Renal pelvis (tissue), 12 donors: ENCODE measurements around the gene PCIF1. TPM values are rescaled to one million over a fixed set of nuclear protein-coding genes. Genes with fewer than 3 reads are reported as not detected.

ENCODE experiments used
- DNase-seq: peaks from one replicate; pipeline ENCODE4 v3.0.0-alpha.2; 2013
- long read RNA-seq, 16 experiments: transcript quantifications; one replicate each; lab custom pipeline, GENCODE V29; 2026
- polyA plus RNA-seq, 3 donors: library from polyadenylated mRNA; unstranded; fragments of 120-200 nt; gene quantifications; one replicate each; pipeline ENCODE4 v1.2.1, GENCODE V29; 2013; ENCODE audit not compliant: insufficient read length in 3 of 3

The PCIF1 gene
- polyA plus RNA-seq: 10 to 100 TPM; 46.1 to 56.9 (median 53.1) TPM
- long read RNA-seq, donor 1, transcript PCIF1-203 (2 exons, 627 nt): minor isoform, 7 of 16 reads
- long read RNA-seq, donor 1, transcript PCIF1-201 (17 exons, 2,747 nt): major isoform, 9 of 16 reads
- long read RNA-seq, donor 1, partial matches to known transcripts: 0 of 16 reads
- long read RNA-seq, donor 1, other reads (novel, unspliced or antisense): 0 of 16 reads
- long read RNA-seq, donor 2, transcript PCIF1-201 (17 exons, 2,747 nt): major isoform, 13 of 21 reads
- long read RNA-seq, donor 2, partial matches to known transcripts: 5 of 21 reads
- long read RNA-seq, donor 2, other reads (novel, unspliced or antisense): 0 of 21 reads
- long read RNA-seq, donor 3, transcript PCIF1-201 (17 exons, 2,747 nt): major isoform, 6 of 18 reads
- long read RNA-seq, donor 3, transcript PCIF1-203 (2 exons, 627 nt): major isoform, 6 of 18 reads
- long read RNA-seq, donor 3, partial matches to known transcripts: 5 of 18 reads
- long read RNA-seq, donor 3, other reads (novel, unspliced or antisense): 0 of 18 reads
- long read RNA-seq, donor 4, transcript PCIF1-203 (2 exons, 627 nt): major isoform, 9 of 19 reads
- long read RNA-seq, donor 4, partial matches to known transcripts: 7 of 19 reads
- long read RNA-seq, donor 4, other reads (novel, unspliced or antisense): 0 of 19 reads
- long read RNA-seq, donor 5, transcript PCIF1-201 (17 exons, 2,747 nt): major isoform, 7 of 12 reads
- long read RNA-seq, donor 5, transcript PCIF1-203 (2 exons, 627 nt): minor isoform, 5 of 12 reads
- long read RNA-seq, donor 5, partial matches to known transcripts: 0 of 12 reads
- long read RNA-seq, donor 5, other reads (novel, unspliced or antisense): 0 of 12 reads
- long read RNA-seq, donor 6, transcript PCIF1-201 (17 exons, 2,747 nt): major isoform, 15 of 38 reads
- long read RNA-seq, donor 6, partial matches to known transcripts: 19 of 38 reads
- long read RNA-seq, donor 6, other reads (novel, unspliced or antisense): 0 of 38 reads
- long read RNA-seq, donor 7, transcript PCIF1-203 (2 exons, 627 nt): minor isoform, 6 of 30 reads
- long read RNA-seq, donor 7, transcript PCIF1-201 (17 exons, 2,747 nt): major isoform, 11 of 30 reads
- long read RNA-seq, donor 7, partial matches to known transcripts: 13 of 30 reads
- long read RNA-seq, donor 7, other reads (novel, unspliced or antisense): 0 of 30 reads
- long read RNA-seq, donor 8, transcript PCIF1-201 (17 exons, 2,747 nt): major isoform, 6 of 11 reads
- long read RNA-seq, donor 8, partial matches to known transcripts: 0 of 11 reads
- long read RNA-seq, donor 8, other reads (novel, unspliced or antisense): 0 of 11 reads
- long read RNA-seq, donor 9, transcript PCIF1-203 (2 exons, 627 nt): major isoform, 11 of 27 reads
- long read RNA-seq, donor 9, transcript PCIF1-201 (17 exons, 2,747 nt): major isoform, 11 of 27 reads
- long read RNA-seq, donor 9, partial matches to known transcripts: 5 of 27 reads
- long read RNA-seq, donor 9, other reads (novel, unspliced or antisense): 0 of 27 reads
- long read RNA-seq, donor 10, transcript PCIF1-201 (17 exons, 2,747 nt): major isoform, 8 of 33 reads
- long read RNA-seq, donor 10, partial matches to known transcripts: 24 of 33 reads
- long read RNA-seq, donor 10, other reads (novel, unspliced or antisense): 0 of 33 reads
- long read RNA-seq, donor 11, transcript PCIF1-201 (17 exons, 2,747 nt): major isoform, 7 of 16 reads
- long read RNA-seq, donor 11, partial matches to known transcripts: 8 of 16 reads
- long read RNA-seq, donor 11, other reads (novel, unspliced or antisense): 0 of 16 reads
- long read RNA-seq, donor 12, transcript PCIF1-201 (17 exons, 2,747 nt): major isoform, 10 of 42 reads
- long read RNA-seq, donor 12, transcript PCIF1-203 (2 exons, 627 nt): minor isoform, 9 of 42 reads
- long read RNA-seq, donor 12, partial matches to known transcripts: 23 of 42 reads
- long read RNA-seq, donor 12, other reads (novel, unspliced or antisense): 0 of 42 reads
- long read RNA-seq, donor 13, transcript PCIF1-201 (17 exons, 2,747 nt): major isoform, 5 of 19 reads
- long read RNA-seq, donor 13, transcript PCIF1-203 (2 exons, 627 nt): major isoform, 5 of 19 reads
- long read RNA-seq, donor 13, partial matches to known transcripts: 9 of 19 reads
- long read RNA-seq, donor 13, other reads (novel, unspliced or antisense): 0 of 19 reads
- long read RNA-seq, donor 14, transcript PCIF1-203 (2 exons, 627 nt): major isoform, 14 of 43 reads
- long read RNA-seq, donor 14, transcript PCIF1-201 (17 exons, 2,747 nt): minor isoform, 13 of 43 reads
- long read RNA-seq, donor 14, partial matches to known transcripts: 16 of 43 reads
- long read RNA-seq, donor 14, other reads (novel, unspliced or antisense): 0 of 43 reads
- long read RNA-seq, donor 15, transcript PCIF1-203 (2 exons, 627 nt): minor isoform, 6 of 49 reads
- long read RNA-seq, donor 15, transcript PCIF1-201 (17 exons, 2,747 nt): major isoform, 12 of 49 reads
- long read RNA-seq, donor 15, partial matches to known transcripts: 31 of 49 reads
- long read RNA-seq, donor 15, other reads (novel, unspliced or antisense): 0 of 49 reads
- long read RNA-seq, donor 16, transcript PCIF1-201 (17 exons, 2,747 nt): major isoform, 11 of 24 reads
- long read RNA-seq, donor 16, partial matches to known transcripts: 9 of 24 reads
- long read RNA-seq, donor 16, other reads (novel, unspliced or antisense): 0 of 24 reads

- peak; percentile 99 for DNase-seq
Measured at GRCh38 chr20:45934586-45935415, at the start of gene PCIF1. TSS of gene PCIF1 (plus strand) at chr20:45934683. CDS start at chr20:45939000, 4,317 bp downstream.

- DNase-seq: no peak
Measured at GRCh38 chr20:45886590-45887345, 47.7 kb upstream of the PCIF1 start.

- no peak for DNase-seq
Measured at GRCh38 chr20:45887346-45887715, 47.2 kb upstream of the PCIF1 start, which contains the start of gene SPATA25. TSS of gene SPATA25 (minus strand) at chr20:45887622. CDS start at chr20:45887590, 32 bp downstream.

GRCh38 chr20:45888681-45889080 lies 45.8 kb upstream of the PCIF1 start:
- DNase-seq: no peak

GRCh38 chr20:45890077-45890984 lies 44.2 kb upstream of the PCIF1 start:
- DNase-seq: peak; percentile 87

- peak; percentile 92 for DNase-seq
Measured at GRCh38 chr20:45890985-45891983, 43.2 kb upstream of the PCIF1 start, which contains the start of the genes CTSA and NEURL2. TSS of gene CTSA (plus strand) at chr20:45891335. CDS start at chr20:45891569, 234 bp downstream. TSS of gene NEURL2 (minus strand) at chr20:45891208. CDS start at chr20:45890991, 217 bp downstream.

- no peak for DNase-seq
Measured at GRCh38 chr20:45892049-45892825, 42.2 kb upstream of the PCIF1 start.

GRCh38 chr20:45892828-45893500 lies 41.5 kb upstream of the PCIF1 start:
- no peak for DNase-seq

- DNase-seq: no peak
Measured at GRCh38 chr20:45893831-45894230, 40.7 kb upstream of the PCIF1 start.

- DNase-seq: no peak
Measured at GRCh38 chr20:45894797-45895196, 39.7 kb upstream of the PCIF1 start.

- no peak for DNase-seq
Measured at GRCh38 chr20:45896641-45897161, 37.8 kb upstream of the PCIF1 start.

GRCh38 chr20:45897289-45897688 lies 37.2 kb upstream of the PCIF1 start:
- no peak for DNase-seq
